Measurements from ENCODE around the gene TSKS. TPM values are rescaled to one million over a fixed set of nuclear protein-coding genes. Genes with fewer than 3 reads are reported as not detected.
A peak's percentile ranks its signal among the peaks of the same experiment; 100 is the strongest.

Gene TSKS
- total RNA-seq (2022) (not detected in 2 replicates), Bru-seq, nascent RNA (not detected), BruChase-seq, experiment 1, labeled RNA remaining after a 6-hour chase (percentile 4 among the genes with signal in this experiment), BruChase-seq, experiment 2, labeled RNA remaining after a 2-hour chase (not detected)
- long read RNA-seq: 0 reads

GRCh38 chr19:49763230-49763629 lies at the start of gene TSKS:
Gene TSKS (minus strand): TSS chr19:49763306. CDS start chr19:49763247, 59 bp downstream.
- H3K4me1 Mint-ChIP-seq (ENCODE audit: low read depth, unreplicated experiment): peaks cover 11% of the 10 kb centered on the region
- peaks cover 6% of the 10 kb centered on the region for H3K27me3 Mint-ChIP-seq (ENCODE audit: unreplicated experiment)
- intact Hi-C loops (cut with micrococcal nuclease; ENCODE audit: unreplicated experiment): no loop called here
- DNase-seq: no peak
- BruUV-seq (replicated peaks): no TSS peak
- H3K36me3 Mint-ChIP-seq (ENCODE audit: insufficient read depth, unreplicated experiment): peaks cover 22% of the 10 kb centered on the region
- CTCF ChIA-PET: interaction anchor here (0.7 kb wide), 1 partner anchor 97 kb away, joined by 6 read pairs; no protein-coding TSS in a partner anchor
- TF ChIP-seq, protein P1, sequence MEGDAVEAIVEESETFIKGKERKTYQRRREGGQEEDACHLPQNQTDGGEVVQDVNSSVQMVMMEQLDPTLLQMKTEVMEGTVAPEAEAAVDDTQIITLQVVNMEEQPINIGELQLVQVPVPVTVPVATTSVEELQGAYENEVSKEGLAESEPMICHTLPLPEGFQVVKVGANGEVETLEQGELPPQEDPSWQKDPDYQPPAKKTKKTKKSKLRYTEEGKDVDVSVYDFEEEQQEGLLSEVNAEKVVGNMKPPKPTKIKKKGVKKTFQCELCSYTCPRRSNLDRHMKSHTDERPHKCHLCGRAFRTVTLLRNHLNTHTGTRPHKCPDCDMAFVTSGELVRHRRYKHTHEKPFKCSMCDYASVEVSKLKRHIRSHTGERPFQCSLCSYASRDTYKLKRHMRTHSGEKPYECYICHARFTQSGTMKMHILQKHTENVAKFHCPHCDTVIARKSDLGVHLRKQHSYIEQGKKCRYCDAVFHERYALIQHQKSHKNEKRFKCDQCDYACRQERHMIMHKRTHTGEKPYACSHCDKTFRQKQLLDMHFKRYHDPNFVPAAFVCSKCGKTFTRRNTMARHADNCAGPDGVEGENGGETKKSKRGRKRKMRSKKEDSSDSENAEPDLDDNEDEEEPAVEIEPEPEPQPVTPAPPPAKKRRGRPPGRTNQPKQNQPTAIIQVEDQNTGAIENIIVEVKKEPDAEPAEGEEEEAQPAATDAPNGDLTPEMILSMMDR (IDR thresholded peaks at IDR 0.05; ENCODE audit: unreplicated experiment): no peak
- H3K9me3 Mint-ChIP-seq (ENCODE audit: low read depth, unreplicated experiment): no peaks in the 10 kb centered on the region
- no peak within 1 kb of the TSS for H3K4me3 Mint-ChIP-seq (ENCODE audit: low read depth, unreplicated experiment)
- no peak within 1 kb of the TSS for H3K27ac Mint-ChIP-seq (ENCODE audit: unreplicated experiment)

GRCh38 chr19:49812452-49812996 lies 49.4 kb upstream of the TSKS start:
- BruUV-seq (replicated peaks): no TSS peak
- no peak for DNase-seq

GRCh38 chr19:49811328-49811727 lies 48.2 kb upstream of the TSKS start:
- H3K4me1 Mint-ChIP-seq (ENCODE audit: low read depth, unreplicated experiment): peaks cover 9% of the 10 kb centered on the region
- H3K27me3 Mint-ChIP-seq (ENCODE audit: unreplicated experiment): no peaks in the 10 kb centered on the region
- intact Hi-C loops (cut with micrococcal nuclease; ENCODE audit: unreplicated experiment): no loop called here
- no peak overlapping the region for H3K27ac Mint-ChIP-seq (ENCODE audit: unreplicated experiment)
- no peaks in the 10 kb centered on the region for H3K9me3 Mint-ChIP-seq (ENCODE audit: low read depth, unreplicated experiment)
- no peak for DNase-seq
- TF ChIP-seq, protein P1 (IDR thresholded peaks at IDR 0.05; ENCODE audit: unreplicated experiment): no peak
- peaks cover 25% of the 10 kb centered on the region for H3K36me3 Mint-ChIP-seq (ENCODE audit: insufficient read depth, unreplicated experiment)
- H3K4me3 Mint-ChIP-seq (ENCODE audit: low read depth, unreplicated experiment): no peak overlapping the region
- no TSS peak for BruUV-seq (replicated peaks)
- CTCF ChIA-PET: no interaction called here

More at GRCh38 chr19:49812452-49812996, 49.4 kb upstream of the TSKS start:
- Mint-ChIP-seq H3K36me3 (ENCODE audit: insufficient read depth, unreplicated experiment) (peaks cover 28% of the 10 kb centered on the region), H3K27me3 (ENCODE audit: unreplicated experiment) (no peaks in the 10 kb centered on the region), H3K27ac (ENCODE audit: unreplicated experiment) (peak overlapping the region; percentile 81), H3K4me1 (ENCODE audit: low read depth, unreplicated experiment) (peaks cover 9% of the 10 kb centered on the region), H3K9me3 (ENCODE audit: low read depth, unreplicated experiment) (no peaks in the 10 kb centered on the region), H3K4me3 (ENCODE audit: low read depth, unreplicated experiment) (peak overlapping the region; percentile 76)
- CTCF ChIA-PET: interaction anchor here (0.6 to 1.3 kb wide), 3 partner anchors 55 to 402 kb away, joined by 3 to 5 read pairs (median 3); no protein-coding TSS in a partner anchor
- intact Hi-C loops (cut with micrococcal nuclease; ENCODE audit: unreplicated experiment): no loop called here
- TF ChIP-seq, protein P1 (IDR thresholded peaks at IDR 0.05; ENCODE audit: unreplicated experiment): no peak

GRCh38 chr19:49809941-49810389 lies 46.9 kb upstream of the TSKS start:
- Mint-ChIP-seq H3K9me3 (ENCODE audit: low read depth, unreplicated experiment) (no peaks in the 10 kb centered on the region), H3K27ac (ENCODE audit: unreplicated experiment) (peak overlapping the region; percentile 75), H3K4me1 (ENCODE audit: low read depth, unreplicated experiment) (peaks cover 9% of the 10 kb centered on the region), H3K36me3 (ENCODE audit: insufficient read depth, unreplicated experiment) (peaks cover 34% of the 10 kb centered on the region), H3K27me3 (ENCODE audit: unreplicated experiment) (no peaks in the 10 kb centered on the region), H3K4me3 (ENCODE audit: low read depth, unreplicated experiment) (no peak overlapping the region)
- TF ChIP-seq, protein P1 (IDR thresholded peaks at IDR 0.05; ENCODE audit: unreplicated experiment): no peak
- no TSS peak for BruUV-seq (replicated peaks)
- no peak for DNase-seq
- CTCF ChIA-PET: no interaction called here
- intact Hi-C loops (cut with micrococcal nuclease; ENCODE audit: unreplicated experiment): no loop called here

All from Calu3 (cell line).